Psoas muscle (tissue), 8 donors: ENCODE data around the gene GTPBP1. TPM values are rescaled to one million over a fixed set of nuclear protein-coding genes. Genes with fewer than 3 reads are reported as not detected.
A peak's percentile ranks its signal among the peaks of the same experiment; 100 is the strongest.

Source experiments
- ATAC-seq, 4 donors: fragments of 200-7000 bp; cut with Tn5 transposase; one replicate each; pipeline ENCODE4 v1.9.1; 2020; ENCODE audit warnings: moderate library complexity in 3 of 4, mild to moderate bottlenecking in 2 of 4
- DNase-seq, 2 donors: peaks; one replicate each; pipeline ENCODE4 v3.0.0-alpha.2; 2020
- H3K27ac ChIP-seq: fragments of 200-600 bp; one replicate; pipeline ENCODE4 v1.8.0; 2022
- H3K27me3 ChIP-seq, 3 donors: fragments of 200-600 bp in 1 of 3; one replicate each; pipeline versions ENCODE4 v1.6.1 to v1.8.0; 2013 to 2022; ENCODE audit warnings: low read length in 2 of 3, mild to moderate bottlenecking in 2 of 3, moderate library complexity in 1 of 3; ENCODE audit not compliant: insufficient read depth in 3 of 3
- H3K36me3 ChIP-seq, 2 donors: fragments of 200-600 bp in 1 of 2; one replicate each; pipeline versions ENCODE4 v1.6.1 to v1.8.0; 2013 to 2022; ENCODE audit warnings: low read depth in 1 of 2, mild to moderate bottlenecking in 1 of 2, moderate library complexity in 1 of 2; ENCODE audit not compliant: insufficient read depth in 1 of 2
- H3K4me1 ChIP-seq: fragments of 200-600 bp; one replicate; pipeline ENCODE4 v1.8.0; 2022
- H3K4me3 ChIP-seq: fragments of 200-600 bp; one replicate; pipeline ENCODE4 v1.8.0; 2022; ENCODE audit warnings: mild to moderate bottlenecking
- H3K9me3 ChIP-seq: fragments of 200-600 bp; one replicate; pipeline ENCODE4 v1.8.0; 2022
- CTCF ChIP-seq: fragments of 200-600 bp; IDR thresholded peaks from one replicate; pipeline ENCODE4 v1.8.0; 2022; ENCODE audit warnings: antibody characterized with exemption
- WGBS, 3 donors: extraction: QIAGEN DNeasy Blood & Tissue Kit; methylation state at CpG; one replicate each; pipeline versions ENCODE4 v1.1.6 to v1.1.7; 2013; 5-methylcytosine and 5-hydroxymethylcytosine counted together
- intact Hi-C, 2 donors: fragments of 100-400 bp; cut with DNase I; formaldehyde crosslinking; loops; one replicate each; pipeline versions ENCODE4 v1.11.0 to v1.14.2; 2022
- polyA plus RNA-seq, 3 donors: library from polyadenylated mRNA; stranded (reverse); fragments of 200-250 nt; gene quantifications; one replicate each; pipeline ENCODE4 v1.2.3, GENCODE V29; 2013
- total RNA-seq, 4 donors: library from RNA; stranded (reverse); fragmentation: NEBNext Ultra II Directional in 2 of 4; extraction: Animal tissue kit (Norgen Biotek cat#: 25700) in 2 of 4; gene quantifications; one replicate each; pipeline versions ENCODE4 v1.2.1 to v1.2.4, GENCODE V29; 2021 to 2023
- donor health status: healthy with polysubstance abuse.
- donor health status: DM: no; HTN: no; CAD: no; lungs with moderate emphysema.
- donor health status: Bipolar disorder and iron deficiency.
- donor health status: healthy.
- donor health status: DM: yes; HTN: yes; CAD: no.
- donor health status: DM: no; HTN: no; CAD: no.
- donor health status: DM: no; HTN: no; CAD: no.
- donor health status: DM: yes; HTN: yes; CAD: no.

GTPBP1 gene
- total and polyA plus RNA-seq, 7 donors = 16.4 to 46.1 (median 24.3) TPM

- no peaks in the 10 kb centered on the region for H3K36me3 ChIP-seq
- H3K27ac ChIP-seq = no peak overlapping the region
- DNase-seq (no peak), ATAC-seq (no peak)
- H3K4me3 ChIP-seq = no peak overlapping the region
- H3K9me3 ChIP-seq = no peaks in the 10 kb centered on the region
- WGBS, 3 donors = 38 to 53% (median 50%) methylated on average over 11 of the region's 11 CpGs
- peaks cover 17% of the 10 kb centered on the region for H3K4me1 ChIP-seq
- no peak for TF ChIP-seq CTCF
- intact Hi-C loops = loop anchor here in 1 of 2 donors (10.0 kb wide), 1 partner anchor 82 kb away; the partner anchor contains the start of gene NPTXR
- no peaks in the 10 kb centered on the region for H3K27me3 ChIP-seq
These were observed 56.8 kb downstream of the GTPBP1 start for GRCh38 chr22:38762551-38762983.

- H3K27ac ChIP-seq = no peak overlapping the region
- peak; percentile 71 to 84 for DNase-seq
- intact Hi-C loops = loop anchor here (5.0 to 10.0 kb wide), 3 partner anchors 79 to 366 kb away; partner anchors contain the start of gene NPTXR (in 1 of the 2)
These were observed 60.5 kb downstream of the GTPBP1 start for GRCh38 chr22:38766076-38766777.

GRCh38 chr22:38767313-38767712, 61.6 kb downstream of the GTPBP1 start:
- no peaks in the 10 kb centered on the region for H3K36me3 ChIP-seq
- intact Hi-C loops = loop anchor here (5.0 to 10.0 kb wide), 3 partner anchors 77 to 365 kb away; partner anchors contain the start of gene NPTXR (in 1 of the 2)
- no peaks in the 10 kb centered on the region for H3K27me3 ChIP-seq
- 85 to 89% (median 88%) methylated on average over 9 of the region's 9 CpGs for WGBS, 3 donors
- no peak overlapping the region for H3K4me3 ChIP-seq
- no peak for DNase-seq
- H3K4me1 ChIP-seq = peaks cover 17% of the 10 kb centered on the region
- no peaks in the 10 kb centered on the region for H3K9me3 ChIP-seq
- TF ChIP-seq CTCF = no peak
- no peak for ATAC-seq
- H3K27ac ChIP-seq = no peak overlapping the region

More at GRCh38 chr22:38766076-38766777, 60.5 kb downstream of the GTPBP1 start:
- peak; percentile 76 for TF ChIP-seq CTCF
- H3K4me1 ChIP-seq = peaks cover 17% of the 10 kb centered on the region
- WGBS, 3 donors = 29 to 36% (median 34%) methylated on average over 14 of the region's 14 CpGs
- no peaks in the 10 kb centered on the region for H3K9me3 ChIP-seq
- no peaks in the 10 kb centered on the region for H3K36me3 ChIP-seq
- no peak overlapping the region for H3K4me3 ChIP-seq
- no peaks in the 10 kb centered on the region for H3K27me3 ChIP-seq
- peak; percentile 75 to 87 (median 84) for ATAC-seq

GRCh38 chr22:38768036-38768435, 62.3 kb downstream of the GTPBP1 start:
- no peak overlapping the region for H3K27ac ChIP-seq
- DNase-seq = no peak
- TF ChIP-seq CTCF = no peak
- 95 to 97% (median 95%) methylated on average over 9 to 11 of the region's 11 CpGs for WGBS, 3 donors
- intact Hi-C loops = loop anchor here (5.0 to 10.0 kb wide), 3 partner anchors 77 to 364 kb away; partner anchors contain the start of gene NPTXR (in 1 of the 2)
- H3K9me3 ChIP-seq = no peaks in the 10 kb centered on the region
- H3K4me3 ChIP-seq = no peak overlapping the region
- H3K36me3 ChIP-seq = no peaks in the 10 kb centered on the region
- H3K4me1 ChIP-seq = peaks cover 17% of the 10 kb centered on the region
- no peaks in the 10 kb centered on the region for H3K27me3 ChIP-seq
- no peak for ATAC-seq
